ENCODE results near the gene TMC1. TPM values are rescaled to one million over a fixed set of nuclear protein-coding genes. Genes with fewer than 3 reads are reported as not detected.

Gene TMC1
- total RNA-seq, 1 donor from 2014 or later, result not detected

DNA sequence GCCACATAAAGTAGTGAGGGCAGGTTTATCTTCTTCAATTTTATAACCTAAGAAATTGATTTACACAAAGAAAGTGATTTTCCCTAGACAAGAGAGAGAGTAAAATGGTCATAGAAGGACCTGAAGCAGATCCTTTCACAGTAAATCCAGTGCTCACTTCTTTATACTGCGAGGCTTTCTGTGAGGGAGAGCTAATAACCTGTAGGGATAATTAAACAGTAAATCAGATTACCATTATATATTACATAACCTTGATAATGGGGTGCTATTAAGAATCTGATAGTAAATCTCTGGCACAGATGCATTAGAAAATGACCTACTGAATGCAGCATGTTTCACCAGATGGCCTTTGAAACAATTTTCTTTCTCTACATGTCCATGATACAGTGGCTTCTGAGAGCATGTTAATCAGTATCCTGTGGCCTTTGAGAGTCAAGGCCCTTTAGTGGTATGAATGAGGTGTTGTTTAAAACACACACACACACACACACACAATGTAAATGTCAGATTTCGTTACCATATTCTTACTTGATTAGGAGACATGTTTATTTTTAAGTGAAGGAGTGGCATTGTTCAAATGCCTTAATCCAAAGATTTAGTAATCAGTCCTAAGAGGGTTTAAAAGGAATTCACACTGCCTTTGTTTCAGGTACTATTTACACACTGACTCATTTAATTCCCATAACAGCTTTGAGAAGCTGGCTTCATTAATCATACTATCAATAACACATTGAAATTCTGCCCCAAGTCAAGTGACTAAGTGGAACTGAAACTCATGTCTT is 306.7 kb downstream of the TMC1 start:
- H3K9ac ChIP-seq, result no peak overlapping the region
- peak overlapping the region; percentile 31 for H3K4me2 ChIP-seq

DNA sequence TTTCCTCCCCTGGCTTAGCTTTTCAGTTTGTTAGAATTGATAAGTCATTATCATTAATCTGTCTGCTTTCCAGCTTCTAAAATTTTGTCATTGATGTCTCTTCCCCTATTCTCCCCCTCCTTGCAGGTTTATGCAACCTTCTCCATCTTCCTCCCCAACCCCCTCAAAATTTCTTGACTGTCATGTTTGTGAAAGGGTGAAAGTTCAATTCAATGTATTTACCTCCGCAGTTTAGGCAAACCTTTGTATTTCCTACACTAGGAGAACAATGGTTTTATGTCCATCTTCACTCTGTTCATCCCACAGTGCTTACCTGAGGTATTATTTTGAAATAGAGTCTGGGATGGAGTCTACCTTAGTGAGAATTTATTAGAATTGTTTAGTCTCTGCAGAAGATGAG is 313.6 kb downstream of the TMC1 start:
- Histone ChIP-seq H3K9me3 (ENCODE audit: low read depth) (no peaks in the 10 kb centered on the region), H3K36me3 (no peaks in the 10 kb centered on the region), H3K27me3 (no peaks in the 10 kb centered on the region), H3K4me1 (peaks cover 48% of the 10 kb centered on the region), H3K9ac (no peak overlapping the region), H3K4me2 (no peak overlapping the region), H3K79me2 (ENCODE audit: low read depth) (no peaks in the 10 kb centered on the region), H4K20me1 (ENCODE audit: low read depth) (no peaks in the 10 kb centered on the region), H3K27ac (no peak overlapping the region), H3F3A (ENCODE audit: low read depth) (no peaks in the 10 kb centered on the region), H2AFZ (replicated peaks) (peak overlapping the region; percentile 65), H3K4me3 (no peak overlapping the region)
- Mint-ChIP-seq H3K4me3 (no peak overlapping the region), H3K4me1 (peaks cover 19% of the 10 kb centered on the region), H3K27me3 (ENCODE audit: insufficient read depth, low read depth) (peaks cover 2% of the 10 kb centered on the region), H3K9me3 (no peaks in the 10 kb centered on the region), H3K27ac (peak overlapping the region; percentile 34), H3K36me3 (no peaks in the 10 kb centered on the region)
- no peak for DNase-seq (ENCODE audit: low spot score)
- no peak for TF ChIP-seq EZH2 (IDR thresholded peaks at IDR 0.05)
- TF ChIP-seq, protein P1, sequence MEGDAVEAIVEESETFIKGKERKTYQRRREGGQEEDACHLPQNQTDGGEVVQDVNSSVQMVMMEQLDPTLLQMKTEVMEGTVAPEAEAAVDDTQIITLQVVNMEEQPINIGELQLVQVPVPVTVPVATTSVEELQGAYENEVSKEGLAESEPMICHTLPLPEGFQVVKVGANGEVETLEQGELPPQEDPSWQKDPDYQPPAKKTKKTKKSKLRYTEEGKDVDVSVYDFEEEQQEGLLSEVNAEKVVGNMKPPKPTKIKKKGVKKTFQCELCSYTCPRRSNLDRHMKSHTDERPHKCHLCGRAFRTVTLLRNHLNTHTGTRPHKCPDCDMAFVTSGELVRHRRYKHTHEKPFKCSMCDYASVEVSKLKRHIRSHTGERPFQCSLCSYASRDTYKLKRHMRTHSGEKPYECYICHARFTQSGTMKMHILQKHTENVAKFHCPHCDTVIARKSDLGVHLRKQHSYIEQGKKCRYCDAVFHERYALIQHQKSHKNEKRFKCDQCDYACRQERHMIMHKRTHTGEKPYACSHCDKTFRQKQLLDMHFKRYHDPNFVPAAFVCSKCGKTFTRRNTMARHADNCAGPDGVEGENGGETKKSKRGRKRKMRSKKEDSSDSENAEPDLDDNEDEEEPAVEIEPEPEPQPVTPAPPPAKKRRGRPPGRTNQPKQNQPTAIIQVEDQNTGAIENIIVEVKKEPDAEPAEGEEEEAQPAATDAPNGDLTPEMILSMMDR (IDR thresholded peaks at IDR 0.05), result no peak
- no peak for TF ChIP-seq EZH2phosphoT487 (IDR thresholded peaks at IDR 0.05)

More for the DNA sequence above, 306.7 kb downstream of the TMC1 start:
- H3K9me3 ChIP-seq (ENCODE audit: low read depth), result no peaks in the 10 kb centered on the region
- peaks cover 16% of the 10 kb centered on the region for H3K4me1 ChIP-seq
- peaks cover 10% of the 10 kb centered on the region for H3K4me1 Mint-ChIP-seq
- no peaks in the 10 kb centered on the region for H3K79me2 ChIP-seq (ENCODE audit: low read depth)
- H3K36me3 ChIP-seq, result no peaks in the 10 kb centered on the region
- no peak overlapping the region for H3K4me3 Mint-ChIP-seq
- no peak overlapping the region for H3K4me3 ChIP-seq
- no peaks in the 10 kb centered on the region for H4K20me1 ChIP-seq (ENCODE audit: low read depth)
- H3K27me3 ChIP-seq, result no peaks in the 10 kb centered on the region
- H3K27ac ChIP-seq, result peak overlapping the region; percentile 25
- TF ChIP-seq EZH2phosphoT487 (IDR thresholded peaks at IDR 0.05) (peak; percentile 43), EZH2 (IDR thresholded peaks at IDR 0.05) (no peak)
- DNase-seq (ENCODE audit: low spot score), result peak; percentile 13
- H3K36me3 Mint-ChIP-seq, result peaks cover 1% of the 10 kb centered on the region
- H3K27ac Mint-ChIP-seq, result no peak overlapping the region
- no peaks in the 10 kb centered on the region for H3F3A ChIP-seq (ENCODE audit: low read depth)
- no peaks in the 10 kb centered on the region for H3K9me3 Mint-ChIP-seq
- no peak overlapping the region for H2AFZ ChIP-seq (replicated peaks)
- peaks cover 2% of the 10 kb centered on the region for H3K27me3 Mint-ChIP-seq (ENCODE audit: insufficient read depth, low read depth)

DNA sequence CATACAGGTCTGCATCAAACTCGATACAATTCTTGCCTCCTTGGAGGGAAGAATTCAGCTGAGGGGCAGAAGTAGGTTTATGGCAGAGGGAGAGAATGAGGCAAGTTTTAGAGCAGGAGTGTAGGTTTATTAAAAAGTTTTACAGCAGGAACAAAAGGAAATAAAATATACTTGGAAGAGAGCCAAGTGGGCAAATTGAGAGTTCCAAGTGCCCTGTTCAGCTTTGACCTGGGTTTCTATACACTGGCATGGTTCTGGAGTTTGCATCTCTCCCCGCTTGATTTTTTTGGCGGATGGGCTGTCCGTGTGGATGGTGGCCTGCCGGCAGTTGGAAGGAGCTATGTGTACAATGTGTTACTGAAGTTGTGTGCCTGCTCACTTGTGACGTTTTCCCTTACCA is 315.4 kb downstream of the TMC1 start:
- Histone ChIP-seq H3K9me3 (ENCODE audit: low read depth) (no peaks in the 10 kb centered on the region), H3K9ac (no peak overlapping the region), H3K4me2 (no peak overlapping the region), H3K36me3 (no peaks in the 10 kb centered on the region), H3K27ac (no peak overlapping the region), H3K4me3 (no peak overlapping the region), H4K20me1 (ENCODE audit: low read depth) (no peaks in the 10 kb centered on the region), H3K4me1 (peaks cover 48% of the 10 kb centered on the region), H3K79me2 (ENCODE audit: low read depth) (no peaks in the 10 kb centered on the region), H3K27me3 (no peaks in the 10 kb centered on the region), H2AFZ (replicated peaks) (no peak overlapping the region), H3F3A (ENCODE audit: low read depth) (no peaks in the 10 kb centered on the region)
- peaks cover 19% of the 10 kb centered on the region for H3K4me1 Mint-ChIP-seq
- TF ChIP-seq EZH2 (IDR thresholded peaks at IDR 0.05) (no peak), EZH2phosphoT487 (IDR thresholded peaks at IDR 0.05) (no peak)
- DNase-seq (ENCODE audit: low spot score), result no peak
- H3K9me3 Mint-ChIP-seq, result no peaks in the 10 kb centered on the region
- H3K36me3 Mint-ChIP-seq, result no peaks in the 10 kb centered on the region
- no peak overlapping the region for H3K27ac Mint-ChIP-seq
- no peak overlapping the region for H3K4me3 Mint-ChIP-seq
- peaks cover 2% of the 10 kb centered on the region for H3K27me3 Mint-ChIP-seq (ENCODE audit: insufficient read depth, low read depth)

DNA sequence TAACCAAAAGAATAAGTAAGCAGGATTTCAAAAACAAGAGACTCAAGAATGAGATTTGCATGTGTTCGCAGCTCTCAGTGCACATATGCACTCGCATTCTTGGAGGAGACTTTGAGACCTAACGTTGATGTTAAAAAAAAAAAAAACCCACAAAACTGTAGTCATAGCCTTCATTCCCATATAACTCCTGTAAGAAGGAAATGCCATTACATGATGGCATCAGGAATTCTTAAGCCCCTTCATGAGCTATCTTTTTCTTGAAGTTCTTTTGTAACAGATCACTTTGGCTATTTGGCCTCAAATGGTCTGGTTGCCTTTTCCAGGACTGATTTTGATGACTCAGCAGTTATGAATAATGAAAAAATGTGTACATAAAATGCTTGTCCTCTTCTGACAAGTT is 317.7 kb downstream of the TMC1 start:
- Histone ChIP-seq H3K27me3 (no peaks in the 10 kb centered on the region), H3F3A (ENCODE audit: low read depth) (no peaks in the 10 kb centered on the region), H3K4me1 (peaks cover 39% of the 10 kb centered on the region), H3K79me2 (ENCODE audit: low read depth) (no peaks in the 10 kb centered on the region), H2AFZ (replicated peaks) (no peak overlapping the region), H3K36me3 (no peaks in the 10 kb centered on the region), H3K9me3 (ENCODE audit: low read depth) (no peaks in the 10 kb centered on the region), H3K27ac (no peak overlapping the region), H3K4me3 (no peak overlapping the region), H4K20me1 (ENCODE audit: low read depth) (no peaks in the 10 kb centered on the region), H3K9ac (no peak overlapping the region), H3K4me2 (no peak overlapping the region)
- Mint-ChIP-seq H3K27ac (no peak overlapping the region), H3K27me3 (ENCODE audit: insufficient read depth, low read depth) (peaks cover 2% of the 10 kb centered on the region), H3K4me3 (no peak overlapping the region), H3K36me3 (no peaks in the 10 kb centered on the region), H3K9me3 (peaks cover 9% of the 10 kb centered on the region), H3K4me1 (peaks cover 17% of the 10 kb centered on the region)
- TF ChIP-seq, protein P1 (IDR thresholded peaks at IDR 0.05), result no peak
- TF ChIP-seq EZH2phosphoT487 (IDR thresholded peaks at IDR 0.05) (no peak), EZH2 (IDR thresholded peaks at IDR 0.05) (no peak)
- DNase-seq (ENCODE audit: low spot score), result no peak

Measured in neural progenitor cell (in vitro differentiated cells).